ENCODE results near the gene PROM2.

PROM2 gene

GRCh38 chr2:95275151-95275515, 884 bp downstream of the PROM2 start:
- H3K27me3 Mint-ChIP-seq, result peaks cover 4 to 13% of the 10 kb centered on the region in 2 donors
- H3K36me3 Mint-ChIP-seq, result no peaks in the 10 kb centered on the region
- ATAC-seq (replicated peaks) (no peak), DNase-seq (no peak)
- no peak overlapping the region for H3K4me3 Mint-ChIP-seq
- no peaks in the 10 kb centered on the region for H3K9me3 Mint-ChIP-seq
- no peaks in the 10 kb centered on the region for H3K4me1 Mint-ChIP-seq
- no peak overlapping the region for H3K27ac Mint-ChIP-seq

GRCh38 chr2:95275601-95276243, 1.5 kb downstream of the PROM2 start:
- ATAC-seq (replicated peaks) (no peak), DNase-seq (no peak)
- Mint-ChIP-seq H3K4me3 (no peak overlapping the region), H3K9me3 (no peaks in the 10 kb centered on the region), H3K36me3 (no peaks in the 10 kb centered on the region), H3K4me1 (no peaks in the 10 kb centered on the region), H3K27me3 (peaks cover 4 to 13% of the 10 kb centered on the region in 2 donors), H3K27ac (no peak overlapping the region)

GRCh38 chr2:95276244-95276887, 2.1 kb downstream of the PROM2 start:
- no peaks in the 10 kb centered on the region for H3K4me1 Mint-ChIP-seq
- no peak overlapping the region for H3K27ac Mint-ChIP-seq
- H3K36me3 Mint-ChIP-seq, result no peaks in the 10 kb centered on the region
- no peak for DNase-seq
- H3K4me3 Mint-ChIP-seq, result no peak overlapping the region
- H3K9me3 Mint-ChIP-seq, result no peaks in the 10 kb centered on the region
- ATAC-seq (replicated peaks), result no peak
- peaks cover 4 to 13% of the 10 kb centered on the region in 2 donors for H3K27me3 Mint-ChIP-seq

DNA sequence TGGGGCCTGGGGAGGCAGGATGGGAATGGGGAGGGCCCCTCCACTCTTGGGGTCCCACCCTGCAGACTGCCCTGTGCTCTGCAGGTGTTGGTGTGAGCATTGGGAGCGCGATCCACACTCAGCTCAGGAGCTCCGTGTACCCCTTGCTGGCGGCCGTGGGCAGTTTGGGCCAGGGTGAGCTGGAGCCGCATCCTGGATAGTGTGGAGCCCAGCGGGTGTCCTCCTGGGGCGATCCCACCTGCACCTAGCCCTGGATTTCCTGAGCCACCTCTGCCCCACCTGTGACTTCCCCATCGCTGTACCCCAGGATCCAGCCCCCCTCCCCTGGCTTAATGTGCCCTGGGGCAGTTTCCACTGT, 2.6 kb downstream of the PROM2 start:
- Mint-ChIP-seq H3K36me3 (no peaks in the 10 kb centered on the region), H3K27ac (no peak overlapping the region), H3K4me3 (no peak overlapping the region), H3K27me3 (peaks cover 4 to 13% of the 10 kb centered on the region in 2 donors), H3K4me1 (no peaks in the 10 kb centered on the region), H3K9me3 (no peaks in the 10 kb centered on the region)
- DNase-seq, result no peak
- ATAC-seq (replicated peaks), result no peak

- Mint-ChIP-seq H3K4me3 (no peak overlapping the region), H3K27ac (no peak overlapping the region), H3K4me1 (no peaks in the 10 kb centered on the region), H3K9me3 (no peaks in the 10 kb centered on the region), H3K36me3 (no peaks in the 10 kb centered on the region), H3K27me3 (peaks cover 4 to 13% of the 10 kb centered on the region in 2 donors)
- ATAC-seq (replicated peaks) (no peak), DNase-seq (no peak)
Observed at GRCh38 chr2:95277246-95277906, 3.1 kb downstream of the PROM2 start.

GRCh38 chr2:95278051-95278471, 3.8 kb downstream of the PROM2 start:
- no peak for ATAC-seq (replicated peaks)
- H3K9me3 Mint-ChIP-seq, result no peaks in the 10 kb centered on the region
- no peaks in the 10 kb centered on the region for H3K4me1 Mint-ChIP-seq
- H3K27ac Mint-ChIP-seq, result no peak overlapping the region
- peaks cover 4 to 13% of the 10 kb centered on the region in 2 donors for H3K27me3 Mint-ChIP-seq
- H3K36me3 Mint-ChIP-seq, result no peaks in the 10 kb centered on the region
- no peak overlapping the region for H3K4me3 Mint-ChIP-seq
- no peak for DNase-seq

GRCh38 chr2:95278637-95279225, 4.5 kb downstream of the PROM2 start:
- Mint-ChIP-seq H3K36me3 (no peaks in the 10 kb centered on the region), H3K9me3 (no peaks in the 10 kb centered on the region), H3K27me3 (peaks cover 4 to 13% of the 10 kb centered on the region in 2 donors), H3K27ac (no peak overlapping the region), H3K4me3 (no peak overlapping the region), H3K4me1 (no peaks in the 10 kb centered on the region)
- DNase-seq, result no peak
- ATAC-seq (replicated peaks), result no peak

DNA sequence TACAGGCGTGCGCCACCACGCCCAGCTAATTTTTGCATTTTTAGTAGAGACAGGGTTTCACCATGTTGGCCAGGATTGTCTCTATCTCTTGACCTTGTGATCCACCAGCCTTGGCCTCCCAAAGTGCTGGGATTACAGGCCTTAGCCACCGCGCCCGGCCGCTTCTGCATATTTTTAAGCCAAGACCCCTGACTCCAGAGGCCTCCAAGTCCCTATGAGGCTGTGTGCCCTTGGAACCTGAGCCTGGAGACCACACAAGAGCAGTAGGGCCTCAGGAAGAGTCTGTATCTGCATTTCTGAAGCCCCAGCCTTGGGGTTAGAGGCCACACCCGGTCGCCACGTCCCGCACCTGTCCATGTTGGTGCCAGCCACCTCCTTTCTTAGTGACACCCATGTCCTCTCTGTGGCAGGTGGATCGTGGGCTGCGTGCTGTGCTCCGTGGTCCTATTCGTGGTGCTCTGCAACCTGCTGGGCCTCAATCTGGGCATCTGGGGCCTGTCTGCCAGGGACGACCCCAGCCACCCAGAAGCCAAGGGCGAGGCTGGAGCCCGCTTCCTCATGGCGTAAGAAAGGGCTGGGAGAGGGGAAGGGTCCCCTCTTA, 5.3 kb downstream of the PROM2 start:
- Mint-ChIP-seq H3K4me1 (no peaks in the 10 kb centered on the region), H3K9me3 (no peaks in the 10 kb centered on the region), H3K36me3 (no peaks in the 10 kb centered on the region), H3K4me3 (no peak overlapping the region), H3K27ac (no peak overlapping the region), H3K27me3 (peaks cover 4 to 13% of the 10 kb centered on the region in 2 donors)
- DNase-seq (no peak), ATAC-seq (replicated peaks) (no peak)

DNA sequence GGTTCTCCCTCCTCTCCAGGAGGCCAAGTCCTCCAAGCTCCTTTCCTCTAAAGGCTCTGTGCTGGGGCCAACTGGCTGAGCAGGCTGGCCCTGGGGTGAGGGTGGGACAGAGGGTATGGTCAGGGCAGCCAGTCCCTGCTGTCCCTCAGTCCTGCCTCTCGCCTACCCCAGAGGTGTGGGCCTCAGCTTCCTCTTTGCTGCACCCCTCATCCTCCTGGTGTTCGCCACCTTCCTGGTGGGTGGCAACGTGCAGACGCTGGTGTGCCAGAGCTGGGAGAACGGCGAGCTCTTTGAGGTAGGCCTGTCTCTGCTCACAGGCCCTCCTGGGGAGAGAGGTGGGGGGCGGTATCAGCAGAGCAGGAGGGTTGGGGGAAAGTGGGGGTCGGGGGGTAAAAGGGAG, 6.8 kb downstream of the PROM2 start:
- Mint-ChIP-seq H3K27ac (no peak overlapping the region), H3K9me3 (no peaks in the 10 kb centered on the region), H3K27me3 (peaks cover 3 to 12% of the 10 kb centered on the region in 2 donors), H3K4me3 (no peak overlapping the region), H3K4me1 (no peaks in the 10 kb centered on the region), H3K36me3 (no peaks in the 10 kb centered on the region)
- no peak for ATAC-seq (replicated peaks)
- DNase-seq, result no peak

DNA sequence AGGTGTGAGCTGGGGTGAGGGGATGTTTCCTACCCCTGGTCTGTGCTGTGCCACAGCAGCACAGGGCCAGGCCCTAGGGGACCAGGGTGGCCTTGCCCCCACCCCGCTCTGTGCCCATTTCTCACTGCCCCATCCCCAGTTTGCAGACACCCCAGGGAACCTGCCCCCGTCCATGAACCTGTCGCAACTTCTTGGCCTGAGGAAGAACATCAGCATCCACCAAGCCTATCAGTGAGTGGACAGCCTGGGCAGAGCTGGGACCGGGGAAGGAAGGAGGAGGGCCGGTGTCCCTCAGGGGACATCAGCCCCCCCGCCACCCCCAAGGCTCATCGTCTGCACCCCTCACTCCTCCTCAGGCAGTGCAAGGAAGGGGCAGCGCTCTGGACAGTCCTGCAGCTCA, 7.5 kb downstream of the PROM2 start:
- H3K4me3 Mint-ChIP-seq, result no peak overlapping the region
- ATAC-seq (replicated peaks), result no peak
- H3K36me3 Mint-ChIP-seq, result no peaks in the 10 kb centered on the region
- peaks cover 0 to 7% of the 10 kb centered on the region in 2 donors for H3K27me3 Mint-ChIP-seq
- H3K27ac Mint-ChIP-seq, result no peak overlapping the region
- H3K9me3 Mint-ChIP-seq, result no peaks in the 10 kb centered on the region
- H3K4me1 Mint-ChIP-seq, result no peaks in the 10 kb centered on the region
- DNase-seq, result no peak

DNA sequence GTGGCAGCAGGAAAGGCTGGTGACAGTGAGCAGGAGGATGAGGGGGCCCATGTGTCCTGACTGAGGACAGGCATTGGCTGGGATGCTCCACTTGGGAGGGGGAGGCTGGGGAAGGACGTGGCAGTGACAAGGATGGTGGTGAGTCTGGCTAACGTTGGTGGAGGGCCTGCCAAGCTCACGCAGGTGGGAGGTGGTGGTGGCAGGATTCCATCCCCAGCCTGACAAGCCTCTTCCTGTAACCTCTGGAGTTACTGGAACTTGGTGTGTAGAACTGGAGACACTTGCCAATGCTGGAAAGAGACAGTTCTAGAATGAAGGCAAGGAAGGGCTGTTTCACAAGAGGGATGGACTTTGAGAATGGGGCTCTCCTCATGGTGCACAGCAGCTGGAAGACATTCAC, 8.2 kb downstream of the PROM2 start:
- peaks cover under 1 to 7% of the 10 kb centered on the region in 2 donors for H3K27me3 Mint-ChIP-seq

DNA sequence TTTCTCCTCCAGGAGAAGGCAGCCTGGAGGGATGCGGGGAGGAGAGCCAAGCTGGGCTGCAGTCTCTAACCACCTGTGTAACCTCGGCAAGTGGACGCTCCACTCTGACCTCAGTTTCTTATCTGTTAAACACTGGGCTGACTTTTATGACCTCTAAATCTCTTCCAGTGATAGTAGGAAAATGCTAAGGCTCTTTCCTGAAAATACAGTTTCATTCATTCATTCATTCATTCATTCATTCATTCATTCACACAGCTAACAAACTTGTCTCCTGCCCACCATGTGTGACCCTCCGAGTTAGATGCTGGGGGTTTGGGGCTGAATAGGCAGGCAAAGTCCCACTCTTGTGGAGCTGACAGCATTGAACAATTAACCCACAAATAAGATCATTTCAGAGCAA, 9.3 kb downstream of the PROM2 start:
- no peak for DNase-seq
- ATAC-seq (replicated peaks), result no peak
- Mint-ChIP-seq H3K9me3 (no peaks in the 10 kb centered on the region), H3K27me3 (peaks cover 0 to 4% of the 10 kb centered on the region in 2 donors), H3K4me1 (no peaks in the 10 kb centered on the region), H3K36me3 (no peaks in the 10 kb centered on the region), H3K4me3 (no peak overlapping the region), H3K27ac (no peak overlapping the region)

More for the DNA sequence above, 8.2 kb downstream of the PROM2 start:
- no peak for DNase-seq
- H3K4me1 Mint-ChIP-seq, result no peaks in the 10 kb centered on the region
- H3K9me3 Mint-ChIP-seq, result no peaks in the 10 kb centered on the region
- no peak overlapping the region for H3K4me3 Mint-ChIP-seq
- H3K36me3 Mint-ChIP-seq, result no peaks in the 10 kb centered on the region
- H3K27ac Mint-ChIP-seq, result no peak overlapping the region
- ATAC-seq (replicated peaks), result no peak

DNA sequence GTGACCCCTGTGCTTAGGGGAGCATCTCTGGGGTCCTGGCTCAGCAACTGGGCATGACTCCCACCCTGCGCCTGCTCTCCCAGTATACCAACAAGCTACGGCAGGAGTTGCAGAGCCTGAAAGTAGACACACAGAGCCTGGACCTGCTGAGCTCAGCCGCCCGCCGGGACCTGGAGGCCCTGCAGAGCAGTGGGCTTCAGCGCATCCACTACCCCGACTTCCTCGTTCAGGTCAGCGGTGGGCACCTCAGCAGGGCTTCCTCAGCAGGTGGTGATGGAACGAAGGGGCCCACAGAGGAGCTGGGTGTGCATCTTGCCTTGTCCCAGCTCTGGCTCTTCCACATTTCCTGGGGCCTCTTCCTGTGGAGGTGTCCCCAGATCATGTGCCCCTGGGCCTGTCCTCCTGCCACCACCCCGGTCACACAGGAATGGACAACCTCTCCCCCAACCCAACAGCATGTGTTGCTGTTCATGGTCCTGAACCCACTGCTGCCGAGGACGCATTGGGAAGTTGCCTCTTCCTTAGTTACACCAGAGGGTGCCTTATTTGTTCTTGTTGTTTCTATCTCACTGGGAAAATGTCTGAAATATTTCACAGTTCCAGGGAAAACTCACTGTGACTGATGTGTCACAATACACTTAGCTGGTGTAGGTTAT, 10.8 kb downstream of the PROM2 start:
- H3K36me3 Mint-ChIP-seq, result peaks cover under 1% of the 10 kb centered on the region in 2 donors
- no peak overlapping the region for H3K4me3 Mint-ChIP-seq
- H3K27me3 Mint-ChIP-seq, result peaks cover 0 to 4% of the 10 kb centered on the region in 2 donors
- DNase-seq, result no peak
- H3K27ac Mint-ChIP-seq, result no peak overlapping the region
- ATAC-seq (replicated peaks), result no peak
- H3K9me3 Mint-ChIP-seq, result peaks cover 4 to 9% of the 10 kb centered on the region in 2 donors
- no peaks in the 10 kb centered on the region for H3K4me1 Mint-ChIP-seq

- peaks cover 6% of the 10 kb centered on the region in 2 donors for H3K36me3 Mint-ChIP-seq
- H3K27ac Mint-ChIP-seq, result no peak overlapping the region
- H3K9me3 Mint-ChIP-seq, result peaks cover 9 to 14% of the 10 kb centered on the region in 2 donors
- DNase-seq (no peak), ATAC-seq (replicated peaks) (no peak)
- no peaks in the 10 kb centered on the region for H3K4me1 Mint-ChIP-seq
- peaks cover 0 to 4% of the 10 kb centered on the region in 2 donors for H3K27me3 Mint-ChIP-seq
- no peak overlapping the region for H3K4me3 Mint-ChIP-seq
Observed at GRCh38 chr2:95285542-95285932, 11.3 kb downstream of the PROM2 start.
